ENCODE data around the gene PROC.

The PROC gene

GRCh38 chr2:127414638-127415592 is 3.3 kb upstream of the PROC start:
- no peak for DNase-seq

- peak; percentile 88 for DNase-seq
These were observed 2.4 kb upstream of the PROC start for GRCh38 chr2:127415593-127416505.

DNA sequence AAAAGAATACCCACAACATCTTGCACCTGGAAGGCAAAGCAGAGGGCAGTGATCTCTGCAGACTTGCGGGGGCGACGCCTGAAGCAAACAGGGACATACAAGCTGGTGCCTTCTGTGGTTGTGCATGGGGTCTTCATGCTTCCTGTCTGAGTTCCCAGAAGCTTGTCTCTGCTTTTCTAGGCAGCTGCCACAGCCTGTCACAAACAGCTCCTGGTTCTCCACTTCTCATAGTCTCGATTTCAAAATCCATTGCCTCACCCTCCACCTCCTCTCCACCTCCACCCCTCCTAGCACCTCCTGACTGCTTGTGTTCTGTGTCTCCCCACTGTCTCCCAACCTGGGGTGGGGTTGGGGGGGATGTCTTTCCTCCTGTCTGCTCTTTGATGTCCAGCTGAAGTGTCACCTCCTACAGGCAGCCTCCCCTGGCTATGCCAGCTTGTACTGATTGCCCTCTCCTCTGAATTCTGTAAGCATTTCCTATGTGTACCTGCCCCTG is 1.7 kb upstream of the PROC start:
- no peak for DNase-seq

DNA sequence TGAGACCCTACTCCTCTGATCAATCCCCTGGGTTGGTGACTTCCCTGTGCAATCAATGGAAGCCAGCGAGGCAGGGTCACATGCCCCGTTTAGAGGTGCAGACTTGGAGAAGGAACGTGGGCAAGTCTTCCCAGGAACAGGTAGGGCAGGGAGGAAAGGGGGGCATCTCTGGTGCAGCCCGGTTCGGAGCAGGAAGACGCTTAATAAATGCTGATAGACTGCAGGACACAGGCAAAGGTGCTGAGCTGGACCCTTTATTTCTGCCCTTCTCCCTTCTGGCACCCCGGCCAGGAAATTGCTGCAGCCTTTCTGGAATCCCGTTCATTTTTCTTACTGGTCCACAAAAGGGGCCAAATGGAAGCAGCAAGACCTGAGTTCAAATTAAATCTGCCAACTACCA is 821 bp upstream of the PROC start:
- DNase-seq, result no peak

GRCh38 chr2:127419112-127419430 is 844 bp downstream of the PROC start:
- no peak for DNase-seq

DNA sequence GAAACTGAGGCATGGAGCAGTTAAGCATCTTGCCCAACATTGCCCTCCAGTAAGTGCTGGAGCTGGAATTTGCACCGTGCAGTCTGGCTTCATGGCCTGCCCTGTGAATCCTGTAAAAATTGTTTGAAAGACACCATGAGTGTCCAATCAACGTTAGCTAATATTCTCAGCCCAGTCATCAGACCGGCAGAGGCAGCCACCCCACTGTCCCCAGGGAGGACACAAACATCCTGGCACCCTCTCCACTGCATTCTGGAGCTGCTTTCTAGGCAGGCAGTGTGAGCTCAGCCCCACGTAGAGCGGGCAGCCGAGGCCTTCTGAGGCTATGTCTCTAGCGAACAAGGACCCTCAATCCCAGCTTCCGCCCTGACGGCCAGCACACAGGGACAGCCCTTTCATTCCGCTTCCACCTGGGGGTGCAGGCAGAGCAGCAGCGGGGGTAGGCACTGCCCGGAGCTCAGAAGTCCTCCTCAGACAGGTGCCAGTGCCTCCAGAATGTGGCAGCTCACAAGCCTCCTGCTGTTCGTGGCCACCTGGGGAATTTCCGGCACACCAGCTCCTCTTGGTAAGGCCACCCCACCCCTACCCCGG is 1.3 kb downstream of the PROC start:
- DNase-seq, result no peak

DNA sequence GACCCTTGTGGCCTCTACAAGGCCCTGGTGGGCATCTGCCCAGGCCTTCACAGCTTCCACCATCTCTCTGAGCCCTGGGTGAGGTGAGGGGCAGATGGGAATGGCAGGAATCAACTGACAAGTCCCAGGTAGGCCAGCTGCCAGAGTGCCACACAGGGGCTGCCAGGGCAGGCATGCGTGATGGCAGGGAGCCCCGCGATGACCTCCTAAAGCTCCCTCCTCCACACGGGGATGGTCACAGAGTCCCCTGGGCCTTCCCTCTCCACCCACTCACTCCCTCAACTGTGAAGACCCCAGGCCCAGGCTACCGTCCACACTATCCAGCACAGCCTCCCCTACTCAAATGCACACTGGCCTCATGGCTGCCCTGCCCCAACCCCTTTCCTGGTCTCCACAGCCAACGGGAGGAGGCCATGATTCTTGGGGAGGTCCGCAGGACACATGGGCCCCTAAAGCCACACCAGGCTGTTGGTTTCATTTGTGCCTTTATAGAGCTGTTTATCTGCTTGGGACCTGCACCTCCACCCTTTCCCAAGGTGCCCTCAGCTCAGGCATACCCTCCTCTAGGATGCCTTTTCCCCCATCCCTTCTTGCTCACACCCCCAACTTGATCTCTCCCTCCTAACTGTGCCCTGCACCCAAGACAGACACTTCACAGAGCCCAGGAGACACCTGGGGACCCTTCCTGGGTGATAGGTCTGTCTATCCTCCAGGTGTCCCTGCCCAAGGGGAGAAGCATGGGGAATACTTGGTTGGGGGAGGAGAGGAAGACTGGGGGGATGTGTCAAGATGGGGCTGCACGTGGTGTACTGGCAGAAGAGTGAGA is 2.0 kb downstream of the PROC start:
- DNase-seq, result no peak

- DNase-seq, result no peak
These were observed 3.0 kb downstream of the PROC start for GRCh38 chr2:127421116-127421800.

- no peak for DNase-seq
These were observed 3.8 kb downstream of the PROC start for GRCh38 chr2:127421871-127422558.

DNA sequence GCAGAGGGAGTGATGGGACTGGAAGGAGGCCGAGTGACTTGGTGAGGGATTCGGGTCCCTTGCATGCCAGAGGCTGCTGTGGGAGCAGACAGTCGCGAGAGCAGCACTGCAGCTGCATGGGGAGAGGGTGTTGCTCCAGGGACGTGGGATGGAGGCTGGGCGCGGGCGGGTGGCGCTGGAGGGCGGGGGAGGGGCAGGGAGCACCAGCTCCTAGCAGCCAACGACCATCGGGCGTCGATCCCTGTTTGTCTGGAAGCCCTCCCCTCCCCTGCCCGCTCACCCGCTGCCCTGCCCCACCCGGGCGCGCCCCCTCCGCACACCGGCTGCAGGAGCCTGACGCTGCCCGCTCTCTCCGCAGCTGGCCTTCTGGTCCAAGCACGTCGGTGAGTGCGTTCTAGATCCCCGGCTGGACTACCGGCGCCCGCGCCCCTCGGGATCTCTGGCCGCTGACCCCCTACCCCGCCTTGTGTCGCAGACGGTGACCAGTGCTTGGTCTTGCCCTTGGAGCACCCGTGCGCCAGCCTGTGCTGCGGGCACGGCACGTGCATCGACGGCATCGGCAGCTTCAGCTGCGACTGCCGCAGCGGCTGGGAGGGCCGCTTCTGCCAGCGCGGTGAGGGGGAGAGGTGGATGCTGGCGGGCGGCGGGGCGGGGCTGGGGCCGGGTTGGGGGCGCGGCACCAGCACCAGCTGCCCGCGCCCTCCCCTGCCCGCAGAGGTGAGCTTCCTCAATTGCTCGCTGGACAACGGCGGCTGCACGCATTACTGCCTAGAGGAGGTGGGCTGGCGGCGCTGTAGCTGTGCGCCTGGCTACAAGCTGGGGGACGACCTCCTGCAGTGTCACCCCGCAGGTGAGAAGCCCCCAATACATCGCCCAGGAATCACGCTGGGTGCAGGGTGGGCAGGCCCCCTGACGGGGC is 4.6 kb downstream of the PROC start:
- no peak for DNase-seq

DNA sequence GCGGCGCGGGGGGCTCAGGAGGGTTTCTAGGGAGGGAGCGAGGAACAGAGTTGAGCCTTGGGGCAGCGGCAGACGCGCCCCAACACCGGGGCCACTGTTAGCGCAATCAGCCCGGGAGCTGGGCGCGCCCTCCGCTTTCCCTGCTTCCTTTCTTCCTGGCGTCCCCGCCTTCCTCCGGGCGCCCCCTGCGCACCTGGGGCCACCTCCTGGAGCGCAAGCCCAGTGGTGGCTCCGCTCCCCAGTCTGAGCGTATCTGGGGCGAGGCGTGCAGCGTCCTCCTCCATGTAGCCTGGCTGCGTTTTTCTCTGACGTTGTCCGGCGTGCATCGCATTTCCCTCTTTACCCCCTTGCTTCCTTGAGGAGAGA is 5.2 kb downstream of the PROC start:
- no peak for DNase-seq

- DNase-seq, result no peak
These were observed 5.7 kb downstream of the PROC start for GRCh38 chr2:127423880-127424279.

- no peak for DNase-seq
These were observed 6.6 kb downstream of the PROC start for GRCh38 chr2:127424598-127425520.

- no peak for DNase-seq
These were observed 7.6 kb downstream of the PROC start for GRCh38 chr2:127425540-127426490.

DNA sequence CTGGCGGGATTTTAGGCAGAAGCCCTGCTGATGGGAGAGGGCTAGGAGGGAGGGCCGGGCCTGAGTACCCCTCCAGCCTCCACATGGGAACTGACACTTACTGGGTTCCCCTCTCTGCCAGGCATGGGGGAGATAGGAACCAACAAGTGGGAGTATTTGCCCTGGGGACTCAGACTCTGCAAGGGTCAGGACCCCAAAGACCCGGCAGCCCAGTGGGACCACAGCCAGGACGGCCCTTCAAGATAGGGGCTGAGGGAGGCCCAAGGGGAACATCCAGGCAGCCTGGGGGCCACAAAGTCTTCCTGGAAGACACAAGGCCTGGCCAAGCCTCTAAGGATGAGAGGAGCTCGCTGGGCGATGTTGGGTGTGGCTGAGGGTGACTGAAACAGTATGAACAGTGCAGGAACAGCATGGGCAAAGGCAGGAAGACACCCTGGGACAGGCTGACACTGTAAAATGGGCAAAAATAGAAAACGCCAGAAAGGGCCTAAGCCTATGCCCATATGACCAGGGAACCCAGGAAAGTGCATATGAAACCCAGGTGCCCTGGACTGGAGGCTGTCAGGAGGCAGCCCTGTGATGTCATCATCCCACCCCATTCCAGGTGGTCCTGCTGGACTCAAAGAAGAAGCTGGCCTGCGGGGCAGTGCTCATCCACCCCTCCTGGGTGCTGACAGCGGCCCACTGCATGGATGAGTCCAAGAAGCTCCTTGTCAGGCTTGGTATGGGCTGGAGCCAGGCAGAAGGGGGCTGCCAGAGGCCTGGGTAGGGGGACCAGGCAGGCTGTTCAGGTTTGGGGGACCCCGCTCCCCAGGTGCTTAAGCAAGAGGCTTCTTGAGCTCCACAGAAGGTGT is 8.5 kb downstream of the PROC start:
- no peak for DNase-seq

DNA sequence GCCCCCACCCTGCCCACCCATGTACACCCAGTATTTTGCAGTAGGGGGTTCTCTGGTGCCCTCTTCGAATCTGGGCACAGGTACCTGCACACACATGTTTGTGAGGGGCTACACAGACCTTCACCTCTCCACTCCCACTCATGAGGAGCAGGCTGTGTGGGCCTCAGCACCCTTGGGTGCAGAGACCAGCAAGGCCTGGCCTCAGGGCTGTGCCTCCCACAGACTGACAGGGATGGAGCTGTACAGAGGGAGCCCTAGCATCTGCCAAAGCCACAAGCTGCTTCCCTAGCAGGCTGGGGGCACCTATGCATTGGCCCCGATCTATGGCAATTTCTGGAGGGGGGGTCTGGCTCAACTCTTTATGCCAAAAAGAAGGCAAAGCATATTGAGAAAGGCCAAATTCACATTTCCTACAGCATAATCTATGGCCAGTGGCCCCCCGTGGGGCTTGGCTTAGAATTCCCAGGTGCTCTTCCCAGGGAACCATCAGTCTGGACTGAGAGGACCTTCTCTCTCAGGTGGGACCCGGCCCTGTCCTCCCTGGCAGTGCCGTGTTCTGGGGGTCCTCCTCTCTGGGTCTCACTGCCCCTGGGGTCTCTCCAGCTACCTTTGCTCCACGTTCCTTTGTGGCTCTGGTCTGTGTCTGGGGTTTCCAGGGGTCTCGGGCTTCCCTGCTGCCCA is 9.3 kb downstream of the PROC start:
- no peak for DNase-seq

All from stimulated activated CD4-positive, alpha-beta T cell treated with anti-CD3 and anti-CD28 coated beads, Interleukin-1b, Interleukin-23, amount 100 ng/mL, for 48 hours (primary cell).